GM19324 (cell line): ENCODE data around the gene EIF4E.
"Not testable (repeated sequence)": the region's sequence is repeated elsewhere in the genome, so short reads cannot be mapped to it uniquely, and the experiment has no call there.

Experiments
- ATAC-seq: cut with Tn5 transposase; IDR thresholded peaks from one replicate; pipeline ENCODE4 v1.9.1; 2021; ENCODE audit warnings: mild to moderate bottlenecking, moderate library complexity; ENCODE audit not compliant: unreplicated experiment, low FRiP score

EIF4E gene

DNA sequence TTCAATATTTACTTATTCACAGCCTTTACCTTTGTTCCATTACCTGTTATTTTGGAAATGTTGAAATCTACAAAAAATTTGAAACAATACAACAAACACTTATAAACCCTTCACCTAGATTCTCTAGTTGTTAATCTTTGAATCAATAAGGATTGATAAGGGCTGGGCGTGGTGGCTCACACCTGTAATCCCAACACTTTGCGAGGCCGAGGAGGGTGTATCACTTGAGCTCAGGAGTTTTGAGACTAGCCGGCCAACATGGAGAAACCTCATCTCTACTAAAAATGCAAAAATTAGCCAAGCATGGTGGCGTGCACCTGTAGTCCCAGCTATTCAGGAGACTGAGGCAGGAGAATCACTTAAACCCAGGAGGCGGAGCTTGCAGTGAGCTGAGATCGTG lies 5.9 kb upstream of the EIF4E start:
- ATAC-seq, result not testable (repeated sequence)

DNA sequence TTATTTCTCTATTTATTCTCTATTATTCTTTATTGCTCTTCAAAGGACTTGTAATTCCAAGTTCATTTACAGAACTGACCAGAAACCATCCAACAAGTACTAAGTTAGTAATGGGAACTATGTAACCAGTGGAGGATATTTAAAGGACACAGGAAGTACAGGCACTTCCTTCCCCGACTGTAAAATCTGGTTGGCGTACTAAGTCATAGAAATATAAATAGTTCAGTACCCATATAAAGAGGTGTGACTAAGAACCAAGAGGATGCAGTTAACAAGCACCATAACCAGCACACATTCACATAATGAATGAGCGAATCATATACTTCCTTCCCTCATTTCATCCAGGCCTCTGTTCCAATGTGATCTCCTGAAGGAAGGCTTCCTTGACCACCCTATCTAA lies 3.6 kb upstream of the EIF4E start:
- ATAC-seq, result no peak

DNA sequence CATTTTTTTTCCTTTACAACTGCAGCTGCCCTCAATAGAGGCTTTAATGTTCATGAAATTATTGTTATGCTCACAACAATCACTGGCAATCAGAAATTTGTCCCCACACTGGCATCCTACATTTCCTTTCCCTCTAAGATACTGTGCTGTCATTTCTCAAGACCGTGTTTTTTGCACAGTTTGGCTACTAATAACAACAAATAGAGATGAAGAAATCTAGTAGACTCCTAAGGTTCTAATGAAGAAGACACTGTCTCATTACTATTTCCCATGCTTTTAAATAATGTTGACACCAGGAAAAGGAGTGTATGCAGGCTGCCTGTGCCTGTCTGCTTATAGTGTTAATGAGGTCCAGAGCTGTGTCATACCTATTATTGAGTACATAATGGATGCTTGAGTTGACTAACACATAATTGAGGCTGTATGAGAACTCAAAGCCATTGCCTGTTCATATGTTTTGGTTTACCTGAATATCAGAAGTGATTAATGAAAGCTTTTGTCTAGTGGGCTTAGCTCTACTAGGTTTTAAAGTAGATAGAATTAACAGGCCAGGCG lies 1.5 kb upstream of the EIF4E start:
- ATAC-seq, result no peak

DNA sequence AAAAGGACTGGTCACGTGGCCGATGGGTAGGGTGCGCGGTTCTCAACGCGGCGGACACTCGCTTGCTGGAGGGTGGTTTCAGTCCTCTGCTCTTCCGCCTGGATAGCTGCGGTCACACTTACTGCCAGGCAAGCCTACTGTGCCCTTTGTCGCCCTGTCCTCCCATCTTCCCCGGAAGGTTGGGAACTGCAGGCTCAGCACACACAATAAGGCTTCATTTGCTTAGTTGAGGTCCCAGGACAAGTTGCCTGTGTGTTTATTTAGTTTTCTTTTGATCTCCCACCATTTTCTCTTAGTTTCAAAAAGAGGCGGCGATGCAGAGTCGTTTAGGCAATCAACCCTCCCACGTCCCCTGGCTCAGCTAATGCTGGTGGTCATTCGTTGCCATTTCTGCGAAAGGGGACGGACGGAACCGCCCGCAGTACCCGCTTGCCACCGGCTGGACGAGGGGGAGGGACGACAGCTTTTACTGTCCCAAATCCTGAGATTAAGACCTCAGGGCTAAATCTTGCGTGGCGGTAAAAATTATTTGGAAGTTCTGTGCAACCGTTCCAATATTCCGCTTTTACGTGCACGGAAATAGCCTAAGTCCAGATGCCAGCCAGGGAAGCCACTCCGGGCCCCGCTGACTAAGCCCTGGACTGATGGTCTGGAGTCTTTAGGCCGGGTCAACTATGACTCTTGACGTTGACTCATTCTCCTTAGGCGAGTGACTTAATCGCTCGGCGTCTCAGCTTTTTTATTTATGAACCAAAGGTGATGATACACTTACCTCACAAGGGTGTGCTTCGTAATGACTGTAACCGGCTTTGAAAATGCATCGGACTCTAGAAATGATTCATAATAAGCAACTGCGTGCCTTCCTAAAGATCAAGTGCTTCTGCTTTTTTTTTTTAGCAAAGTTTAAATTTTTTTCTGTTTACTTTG lies 671 bp upstream of the EIF4E start:
- peak; percentile 65 for ATAC-seq

DNA sequence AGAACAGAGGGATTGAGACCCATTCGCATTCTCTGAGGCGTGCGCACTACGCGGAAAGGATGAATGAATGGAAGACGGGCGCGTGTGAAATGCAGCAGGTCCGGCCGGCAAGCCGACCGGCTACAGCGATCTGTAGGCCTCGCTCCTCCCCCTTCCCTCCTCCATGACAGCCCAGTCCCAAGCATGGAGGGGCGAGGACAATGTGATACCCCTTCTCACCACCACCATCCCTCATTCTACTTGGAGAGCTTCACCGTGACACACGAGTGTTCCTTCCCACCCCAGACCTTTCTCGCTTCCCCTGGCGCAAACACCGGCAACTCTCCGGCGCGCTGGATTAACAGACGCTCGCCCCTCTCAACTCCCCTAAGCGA lies 815 bp downstream of the EIF4E start:
- peak; percentile 41 for ATAC-seq

DNA sequence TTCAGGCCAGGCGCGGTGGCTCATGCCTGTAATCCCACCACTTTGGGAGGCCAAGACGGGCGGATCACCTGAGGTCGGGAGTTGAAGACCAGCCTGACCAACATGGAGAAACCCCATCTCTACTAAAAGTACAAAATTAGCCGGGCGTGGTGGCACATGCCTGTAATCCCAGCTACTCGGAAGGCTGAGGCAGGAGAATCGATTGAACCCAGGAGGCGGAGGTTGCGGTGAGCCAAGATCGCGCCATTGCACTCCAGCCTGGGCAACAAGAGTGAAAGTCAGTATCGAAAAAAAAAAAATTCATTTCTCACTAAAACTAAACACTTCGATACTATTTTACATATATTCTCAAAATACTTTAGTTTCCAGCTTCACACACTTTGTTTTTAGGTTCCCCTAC lies 2.7 kb downstream of the EIF4E start:
- not testable (repeated sequence) for ATAC-seq

DNA sequence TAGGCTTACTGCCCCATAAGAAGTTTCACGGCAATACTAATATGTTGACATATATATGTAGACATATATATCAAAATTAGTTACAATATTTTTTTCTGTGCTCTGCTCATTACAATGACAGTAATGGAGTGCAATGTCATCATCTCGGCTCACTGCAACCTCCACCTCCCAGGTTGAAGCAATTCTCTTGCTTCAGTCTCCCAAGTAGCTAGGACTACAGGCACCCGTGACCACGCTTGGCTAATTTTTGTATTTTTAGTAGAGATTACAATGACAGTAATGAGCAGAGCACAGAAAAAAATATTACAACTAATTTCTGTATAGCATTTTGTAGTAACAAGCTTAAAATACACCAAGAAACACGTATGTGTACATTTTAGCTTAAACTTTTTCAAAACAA lies 7.6 kb downstream of the EIF4E start:
- ATAC-seq, result no peak

DNA sequence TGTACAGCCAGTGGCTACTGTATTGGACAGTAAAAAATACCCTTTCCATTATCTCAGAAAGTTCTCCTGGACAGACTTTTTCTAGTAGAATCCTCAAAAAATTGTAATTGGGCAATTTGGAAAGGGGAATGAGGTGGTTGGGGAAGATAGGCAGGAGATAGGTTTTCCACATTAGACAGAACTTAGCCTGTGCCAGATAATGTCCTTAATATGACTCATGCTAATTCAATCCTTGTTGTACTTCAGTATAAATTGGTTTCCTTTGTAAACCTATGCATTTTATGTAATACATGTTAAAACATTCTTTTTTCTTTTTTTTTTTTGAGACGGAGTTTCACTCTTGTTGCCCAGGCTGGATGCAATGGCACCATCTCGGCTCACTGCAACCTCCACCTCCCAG lies 8.9 kb downstream of the EIF4E start:
- ATAC-seq, result no peak

DNA sequence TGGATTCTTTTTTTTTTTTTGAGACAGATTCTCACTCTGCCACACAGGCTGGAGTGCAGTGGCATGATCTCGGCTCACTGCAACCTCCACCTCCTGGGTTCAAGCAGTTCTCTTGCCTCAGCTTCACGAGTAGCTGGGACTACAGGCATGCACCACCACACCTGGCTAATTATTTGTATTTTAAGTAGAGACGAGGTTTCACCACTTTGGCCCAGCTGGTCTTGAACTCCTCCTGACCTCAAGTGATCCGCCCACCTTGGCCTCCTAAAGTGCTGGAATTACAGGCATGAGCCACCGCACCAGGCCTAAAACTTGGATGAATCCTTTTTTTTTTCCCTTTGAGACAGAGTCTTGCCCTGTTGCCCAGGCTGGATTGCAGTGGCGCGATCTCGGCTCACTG lies 18.2 kb downstream of the EIF4E start:
- not testable (repeated sequence) for ATAC-seq

DNA sequence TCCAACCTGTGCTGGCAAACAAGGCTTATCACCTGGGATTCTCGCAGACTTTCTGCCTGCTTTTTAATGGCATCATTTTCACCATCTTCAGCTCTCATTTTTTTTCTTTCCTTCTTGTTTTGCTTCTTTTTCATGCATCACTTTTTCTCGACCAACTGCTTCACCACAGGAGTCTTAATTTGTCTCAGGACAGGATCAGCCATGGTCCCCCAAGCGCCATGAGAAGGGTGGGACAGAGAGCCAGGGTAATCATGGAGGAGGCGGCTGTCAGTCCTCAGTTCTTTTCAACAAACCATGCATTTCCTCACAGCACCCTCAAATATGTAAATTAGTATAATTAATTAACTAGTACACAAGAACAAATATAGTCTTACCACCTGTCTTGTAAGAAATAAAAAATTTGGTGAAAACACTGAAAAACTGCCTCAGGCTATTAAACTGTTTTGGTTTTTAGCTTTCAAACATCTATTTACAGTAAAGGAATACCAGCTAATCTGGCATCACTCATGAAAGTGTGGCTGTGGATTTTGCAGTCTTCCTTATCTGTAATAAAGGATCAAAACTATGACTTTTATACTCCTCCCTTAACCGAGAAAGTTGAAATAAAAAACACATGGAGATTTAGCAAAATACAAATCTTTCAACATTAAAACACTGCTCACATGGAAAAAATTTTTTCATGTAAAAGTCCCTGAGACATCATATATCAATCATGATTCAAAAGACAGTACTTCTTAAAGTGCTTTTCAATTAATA lies 19.1 kb downstream of the EIF4E start:
- ATAC-seq, result no peak

DNA sequence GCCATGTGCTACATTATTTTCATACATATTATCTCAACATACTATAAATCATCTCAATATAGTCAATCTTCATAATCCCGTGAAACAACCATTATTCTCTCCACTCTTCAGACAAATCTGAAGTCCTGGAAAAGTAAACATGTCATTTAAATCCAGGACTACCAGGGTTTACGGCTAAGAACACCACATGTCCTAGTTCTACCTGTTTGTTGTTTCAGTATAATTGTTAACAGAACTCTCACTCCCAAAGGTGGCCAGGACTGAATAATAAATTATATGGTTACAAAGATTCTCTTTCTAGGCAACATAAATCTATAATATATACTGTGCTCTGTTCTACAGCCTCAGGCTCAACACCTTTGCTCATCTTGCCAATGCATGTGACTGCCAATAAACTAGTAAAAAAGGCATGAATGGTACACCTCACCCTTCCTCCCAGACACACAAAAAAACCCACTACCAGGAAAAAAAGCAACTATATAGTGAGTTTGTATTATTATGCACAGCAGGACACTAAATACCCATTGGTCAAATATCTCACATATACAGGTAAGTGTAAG lies 20.1 kb downstream of the EIF4E start:
- ATAC-seq, result no peak

DNA sequence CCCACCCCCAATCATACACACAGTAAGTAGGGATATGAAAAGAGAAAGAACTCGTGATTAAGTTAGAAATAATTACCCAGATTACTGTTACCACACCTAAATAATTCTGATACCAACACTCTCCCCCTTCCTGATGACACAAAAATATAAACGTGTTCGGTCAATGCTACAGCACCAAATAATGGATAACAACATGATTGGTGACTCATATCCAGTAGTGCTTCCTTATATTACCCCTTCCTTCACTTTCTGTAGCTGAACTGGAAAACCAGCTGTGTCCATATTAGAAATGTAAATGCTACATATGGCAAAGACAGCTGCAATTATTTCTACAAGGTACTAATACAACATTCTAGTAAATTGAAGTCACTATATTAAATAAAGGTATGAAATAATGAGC lies 20.8 kb downstream of the EIF4E start:
- no peak for ATAC-seq

DNA sequence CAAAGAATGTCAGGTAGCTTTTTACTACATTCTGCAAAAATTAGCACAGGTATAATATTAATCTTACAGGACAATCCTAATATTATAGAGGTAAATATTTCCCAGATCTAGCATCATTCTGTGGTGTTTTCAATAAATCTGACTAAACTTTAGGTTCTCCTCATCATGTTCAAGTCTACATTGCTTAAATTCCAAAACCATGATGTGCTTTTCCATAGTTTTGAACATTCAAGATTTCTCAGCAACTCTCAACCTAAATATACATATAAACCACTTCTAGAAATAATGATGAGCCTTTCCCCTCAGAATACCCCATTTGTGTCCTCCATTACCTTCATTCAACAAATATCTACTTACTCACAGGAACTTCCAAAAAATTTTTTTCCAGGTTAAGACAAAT lies 23.1 kb downstream of the EIF4E start:
- no peak for ATAC-seq

DNA sequence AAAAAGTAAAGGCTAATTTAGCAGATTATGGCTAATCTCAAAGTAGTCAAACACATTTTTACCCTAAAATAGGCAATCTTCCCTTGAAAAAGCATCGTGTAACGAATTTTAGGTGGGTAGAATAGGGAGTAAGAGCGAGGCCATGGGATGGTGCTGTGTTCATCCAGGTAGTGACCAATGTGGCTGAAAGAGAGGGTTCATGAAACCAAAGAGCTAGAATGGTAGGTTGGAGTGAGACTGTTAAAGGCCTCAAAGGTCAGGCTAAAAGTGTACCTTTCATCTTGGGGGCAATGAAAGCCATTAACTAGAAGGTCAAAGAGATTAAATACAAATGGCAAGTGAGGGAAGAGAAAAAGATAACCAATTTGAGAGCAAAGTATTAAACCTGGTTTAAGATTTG lies 23.6 kb downstream of the EIF4E start:
- ATAC-seq, result no peak

DNA sequence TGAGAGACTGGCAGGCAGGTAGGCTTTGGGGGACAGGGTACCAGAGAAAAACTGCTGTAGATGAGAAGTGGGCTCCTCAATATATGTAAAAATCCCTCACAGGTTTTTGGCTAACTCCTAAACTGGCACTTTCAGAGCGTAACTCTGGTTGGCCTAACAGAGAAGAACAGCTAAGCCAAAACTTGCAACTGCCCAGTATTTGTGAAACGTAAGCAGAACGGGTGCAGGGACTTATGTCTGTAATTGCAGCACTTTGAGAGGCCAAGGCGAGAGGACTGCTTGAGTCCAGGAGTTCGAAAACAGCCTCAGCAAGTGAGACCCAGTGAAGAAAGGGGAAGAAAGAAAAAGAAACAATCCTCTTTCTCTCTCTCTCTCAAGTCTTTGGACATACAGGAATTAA lies 25.0 kb downstream of the EIF4E start:
- no peak for ATAC-seq

DNA sequence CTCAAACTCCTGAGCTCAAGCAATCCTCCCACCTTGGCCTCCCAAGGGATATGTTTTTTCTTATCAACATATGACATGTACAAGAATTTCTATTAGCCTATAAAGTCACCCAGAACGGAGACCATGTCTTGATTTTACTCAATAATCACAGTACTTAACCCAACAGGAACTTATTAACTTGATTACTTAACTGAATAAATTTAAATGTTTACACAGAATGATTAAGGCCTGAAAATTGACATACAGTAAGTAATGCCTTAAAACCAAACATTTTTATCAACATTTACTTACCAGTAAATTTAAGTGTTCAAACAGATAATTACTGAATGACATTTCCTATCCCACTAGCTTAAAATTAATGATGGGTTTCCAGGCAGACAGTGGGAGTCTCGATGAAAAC lies 25.4 kb downstream of the EIF4E start:
- no peak for ATAC-seq

DNA sequence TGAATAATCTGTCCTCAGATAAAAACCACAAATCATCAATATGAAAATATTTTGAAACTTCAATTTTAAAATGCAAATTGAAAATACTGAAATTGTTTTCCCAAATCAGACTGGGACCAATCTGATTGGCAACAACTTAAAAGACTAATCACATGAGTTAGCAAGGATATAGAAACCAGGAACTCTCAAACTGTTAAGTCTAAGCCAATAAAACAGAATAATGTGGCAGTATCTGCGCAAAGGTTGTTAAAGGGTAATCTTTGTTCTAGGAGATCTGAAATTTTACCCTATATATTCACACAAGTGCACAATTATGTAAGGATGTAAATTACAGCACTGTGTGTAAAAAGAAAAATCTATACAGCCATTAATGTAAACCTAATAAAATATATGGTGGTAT lies 29.7 kb downstream of the EIF4E start:
- ATAC-seq, result no peak

DNA sequence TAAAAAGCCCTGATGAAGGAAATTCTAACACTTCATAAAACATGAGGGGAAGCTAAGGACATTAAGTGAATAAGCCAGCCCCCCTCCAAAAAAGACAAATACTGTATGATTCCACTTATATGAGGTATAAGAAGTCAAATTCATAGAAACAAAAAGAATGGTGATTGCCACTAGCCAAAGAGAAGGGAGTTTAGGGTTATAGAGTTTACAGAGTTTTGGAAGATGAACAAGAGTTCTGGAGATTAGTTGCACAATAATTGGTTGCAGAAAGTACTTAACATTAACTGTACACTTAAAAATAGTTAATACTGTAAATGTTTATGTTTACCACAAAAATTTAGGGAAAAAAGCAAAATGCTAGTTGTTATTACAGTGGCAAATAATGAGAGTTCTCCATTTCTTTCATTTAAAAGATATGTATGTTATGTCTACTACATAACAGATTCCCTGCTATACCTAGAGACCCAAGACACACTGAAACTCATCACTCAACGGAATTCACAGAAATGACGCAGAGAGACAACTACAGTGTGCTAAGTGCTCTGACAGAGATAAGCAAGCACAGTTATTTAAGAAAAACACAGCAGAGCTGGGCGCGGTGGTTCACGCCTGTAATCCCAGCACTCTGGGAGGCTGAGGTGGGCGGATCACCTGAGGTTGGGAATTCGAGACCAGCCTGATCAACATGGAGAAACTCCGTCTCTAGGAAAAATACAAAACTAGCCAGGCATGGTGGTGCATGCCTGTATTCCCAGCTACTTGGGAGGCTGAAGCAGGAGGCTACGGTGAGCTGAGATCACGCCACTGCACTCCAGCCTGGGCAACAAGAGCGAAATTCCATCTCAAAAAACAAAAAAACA lies 37.2 kb downstream of the EIF4E start:
- ATAC-seq, result no peak

DNA sequence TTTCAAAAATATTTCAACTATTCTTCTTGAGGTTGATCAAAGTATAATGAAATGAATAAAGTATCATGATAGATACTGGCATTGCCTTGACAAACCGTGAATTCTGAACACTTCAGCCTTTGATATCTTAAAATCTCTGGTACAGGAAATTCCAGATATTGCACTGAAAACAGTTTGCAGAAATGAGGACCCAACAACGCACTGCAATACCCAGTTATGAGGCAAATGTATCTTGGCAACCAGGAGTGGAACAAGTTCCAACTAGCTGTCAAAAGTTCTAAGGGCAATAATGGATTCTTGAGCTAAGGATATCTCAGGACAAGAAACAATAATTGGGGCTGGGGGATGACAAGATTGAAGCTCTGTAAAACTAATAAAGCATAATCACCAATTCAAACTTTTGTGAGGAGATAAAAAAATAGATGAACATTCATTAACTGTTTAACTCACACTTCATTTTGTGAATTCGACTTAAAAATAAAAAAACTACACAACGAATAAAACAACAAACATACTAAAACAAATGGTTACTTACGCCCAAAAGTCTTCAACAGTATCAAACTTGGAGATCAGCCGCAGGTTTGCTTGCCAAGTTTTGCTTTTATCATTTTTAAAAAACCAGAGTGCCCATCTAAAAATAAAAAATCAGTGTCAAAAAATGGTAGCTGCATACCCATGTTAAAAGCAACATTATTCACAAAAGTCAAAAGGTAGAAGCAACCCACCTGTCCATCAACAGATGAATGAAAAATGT lies 38.1 kb downstream of the EIF4E start:
- ATAC-seq, result no peak

DNA sequence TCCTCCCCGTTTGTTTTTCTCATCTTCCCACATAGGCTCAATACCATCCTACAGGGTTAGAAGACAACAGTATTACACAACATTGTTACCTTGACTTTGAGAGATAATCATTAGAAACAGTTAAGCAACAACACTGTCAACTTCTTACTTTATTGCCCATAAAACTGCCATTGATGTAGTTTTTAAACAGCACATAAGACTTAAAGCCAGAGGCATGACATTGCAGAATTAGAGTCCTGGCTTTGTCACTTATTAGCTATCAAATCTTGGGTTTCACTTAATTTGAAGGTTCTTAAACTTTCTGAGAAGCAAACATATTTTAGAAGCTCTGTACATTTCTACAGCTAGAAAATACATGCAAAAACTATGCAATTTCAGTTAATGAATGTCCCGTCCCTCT lies 41.8 kb downstream of the EIF4E start:
- no peak for ATAC-seq
